Keratinocyte (primary cell): ENCODE results near the gene SYCN. TPM values are rescaled to one million over a fixed set of nuclear protein-coding genes. Genes with fewer than 3 reads are reported as not detected.
"Not testable (repeated sequence)": the region's sequence is repeated elsewhere in the genome, so short reads cannot be mapped to it uniquely, and the experiment has no call there.

Experiments
- DNase-seq: peaks from one replicate; pipeline ENCODE4 v3.0.0-alpha.2; 2011; ENCODE audit warnings: low read depth, missing footprints, low spot score
- FAIRE-seq: peaks from 2 replicates; lab custom pipeline; 2011; peaks lifted over from hg19 to GRCh38; lab: Jason Lieb, UNC
- H2AFZ ChIP-seq: 2 replicates; pipeline ENCODE4 v1.6.0; 2012; ENCODE audit warnings: low read length, control low read depth, inconsistent platforms; ENCODE audit not compliant: control insufficient read depth
- H3K27ac ChIP-seq: 2 replicates; pipeline ENCODE4 v1.5.1; 2011; ENCODE audit warnings: low read length; ENCODE audit not compliant: control insufficient read depth, insufficient read depth
- H3K27me3 ChIP-seq: 3 replicates; pipeline ENCODE4 v1.6.0; 2011; ENCODE audit warnings: low read length; ENCODE audit not compliant: control insufficient read depth, insufficient read depth; ENCODE audit errors: extremely low read depth
- H3K36me3 ChIP-seq, 2 experiments: 2 replicates in 1 of 2; 3 replicates in 1 of 2; pipeline ENCODE4 v1.5.1; 2011; ENCODE audit warnings: low read length in 2 of 2, mild to moderate bottlenecking in 1 of 2; ENCODE audit not compliant: control insufficient read depth in 2 of 2, insufficient read depth in 2 of 2; ENCODE audit errors: extremely low read depth in 1 of 2
- H3K4me1 ChIP-seq: 3 replicates; pipeline ENCODE4 v1.5.1; 2011; ENCODE audit warnings: low read length; ENCODE audit not compliant: control insufficient read depth, insufficient read depth; ENCODE audit errors: extremely low read depth
- H3K4me2 ChIP-seq: 3 replicates; pipeline ENCODE4 v1.6.0; 2011; ENCODE audit warnings: low read depth, low read length; ENCODE audit not compliant: control insufficient read depth, insufficient read depth; ENCODE audit errors: extremely low read depth
- H3K4me3 ChIP-seq, 3 experiments: fragments of 200-600 bp in 1 of 3; sonication (generic) in 1 of 3; 2 replicates in 2 of 3; 3 replicates in 1 of 3; pipeline ENCODE4 v1.5.1; 2011 to 2016; ENCODE audit warnings: low read length in 3 of 3, mild to moderate bottlenecking in 3 of 3, control low read depth in 2 of 3, inconsistent platforms in 1 of 3, low read depth in 1 of 3, mixed read lengths in 1 of 3, mixed run types in 1 of 3, moderate library complexity in 1 of 3; ENCODE audit not compliant: control insufficient read depth in 2 of 3, insufficient read depth in 2 of 3; ENCODE audit errors: extremely low read depth in 1 of 3
- H3K79me2 ChIP-seq: 2 replicates; pipeline ENCODE4 v1.6.0; 2012; ENCODE audit warnings: low read length; ENCODE audit not compliant: control insufficient read depth, insufficient read depth
- H3K9ac ChIP-seq: 3 replicates; pipeline ENCODE4 v1.6.0; 2011; ENCODE audit warnings: low read length; ENCODE audit not compliant: control insufficient read depth, insufficient read depth; ENCODE audit errors: extremely low read depth
- H3K9me1 ChIP-seq: 3 replicates; pipeline ENCODE4 v1.6.0; 2011; ENCODE audit warnings: low read length; ENCODE audit not compliant: control insufficient read depth, insufficient read depth; ENCODE audit errors: extremely low read depth
- H3K9me3 ChIP-seq: 2 replicates; pipeline ENCODE4 v1.5.1; 2012; ENCODE audit warnings: low read depth, low read length; ENCODE audit not compliant: control insufficient read depth
- H4K20me1 ChIP-seq: 3 replicates; pipeline ENCODE4 v1.6.0; 2011; ENCODE audit warnings: low read length; ENCODE audit not compliant: control insufficient read depth, insufficient read depth; ENCODE audit errors: extremely low read depth
- CTCF ChIP-seq, 3 experiments: IDR thresholded peaks in 1 of 3; conservative IDR thresholded peaks in 1 of 3; optimal IDR thresholded peaks in 1 of 3; 2 replicates in 2 of 3; 3 replicates in 1 of 3; pipeline versions ENCODE3 to v1.5.1; 2011; ENCODE audit warnings: low read length in 3 of 3, mild to moderate bottlenecking in 3 of 3, moderate library complexity in 2 of 3, control low read depth in 1 of 3, inconsistent platforms in 1 of 3; ENCODE audit not compliant: insufficient read depth in 2 of 3; ENCODE audit errors: extremely low read depth in 1 of 3
- EZH2 ChIP-seq: IDR thresholded peaks from one replicate; pipeline ENCODE4 v1.6.1; 2012; ENCODE audit warnings: inconsistent platforms, mild to moderate bottlenecking, low read length, moderate library complexity
- dilution Hi-C: fragments of 300-500 bp; cut with MboI; formaldehyde crosslinking; loops from one replicate; pipeline ENCODE4 v1.7.0; 2020; ENCODE audit warnings: low sequenced_read_pairs; ENCODE audit not compliant: extremely low pct_ligation_motif_present
- polyA plus RNA-seq, 5 experiments: library from polyadenylated mRNA; depleted of rRNA in 3 of 5; stranded (reverse) in 3 of 5; stranded (forward) in 1 of 5; unstranded in 1 of 5; fragments of >200 nt; gene quantifications; 1 replicate in 1 of 5; 2 replicates in 3 of 5; 3 replicates in 1 of 5; pipeline versions ENCODE4 v1.2.1 to v1.2.3, GENCODE V29; 2011 to 2012; ENCODE audit warnings: missing spikeins in 2 of 5, low read depth in 1 of 5, low replicate concordance in 1 of 5

Gene SYCN
- polyA plus RNA-seq, 1 donor (not counting 4 experiments of a cell fraction or from before 2014, with no cell fraction given): not detected

GRCh38 chr19:39244410-39245100 is 40.5 kb upstream of the SYCN start, which contains the start of gene IFNL3:
Gene IFNL3 (minus strand): TSS chr19:39245006. CDS start chr19:39244967, 39 bp downstream.
- H3K4me2 ChIP-seq, H2AFZ ChIP-seq, H3K9ac ChIP-seq, H3K79me2 ChIP-seq, H3K36me3 ChIP-seq, H3K4me3 ChIP-seq, H3K4me1 ChIP-seq, H3K9me3 ChIP-seq, H3K9me1 ChIP-seq, dilution Hi-C loops, H3K27ac ChIP-seq, DNase-seq, H4K20me1 ChIP-seq, FAIRE-seq: not testable (repeated sequence)
- H3K27me3 ChIP-seq: peaks cover 24% of the 10 kb centered on the region

- H3K4me1 ChIP-seq, FAIRE-seq, H3K36me3 ChIP-seq, H3K27ac ChIP-seq, dilution Hi-C loops, DNase-seq, H3K9me3 ChIP-seq, H3K4me2 ChIP-seq, H4K20me1 ChIP-seq, H3K9ac ChIP-seq, H2AFZ ChIP-seq, H3K79me2 ChIP-seq, H3K4me3 ChIP-seq, H3K9me1 ChIP-seq: not testable (repeated sequence)
- peaks cover 21% of the 10 kb centered on the region for H3K27me3 ChIP-seq
Observed at GRCh38 chr19:39243741-39244140, 39.7 kb upstream of the SYCN start.

GRCh38 chr19:39240421-39240820 is 36.4 kb upstream of the SYCN start:
- no peak overlapping the region for H3K4me2 ChIP-seq
- H3K36me3 ChIP-seq: no peaks in the 10 kb centered on the region
- no peaks in the 10 kb centered on the region for H3K4me1 ChIP-seq
- no peaks in the 10 kb centered on the region for H4K20me1 ChIP-seq
- TF ChIP-seq EZH2 (no peak), CTCF (optimal IDR thresholded peaks at IDR 0.05 in 1 of 3, IDR thresholded peaks at IDR 0.05 in 1 of 3, conservative IDR thresholded peaks at IDR 0.05 in 1 of 3; ENCODE audit: extremely low read depth in 1 of 3, insufficient read depth in 2 of 3, low read length in 3 of 3) (no peak)
- no peaks in the 10 kb centered on the region for H3K9me3 ChIP-seq
- H3K4me3 ChIP-seq: no peak overlapping the region
- no peak overlapping the region for H3K9ac ChIP-seq
- no peaks in the 10 kb centered on the region for H3K79me2 ChIP-seq
- DNase-seq: no peak
- no peak for FAIRE-seq
- dilution Hi-C loops: no loop called here
- no peaks in the 10 kb centered on the region for H3K9me1 ChIP-seq
- H2AFZ ChIP-seq: no peak overlapping the region
- H3K27ac ChIP-seq: no peak overlapping the region
- H3K27me3 ChIP-seq: peaks cover 5% of the 10 kb centered on the region
